K562 (cell line): ENCODE data around the gene RNU6-1.

Experiments
- CHD2 ChIP-seq: IDR thresholded peaks from 2 replicates; pipeline ENCODE4 v1.6.1; 2011; ENCODE audit warnings: low read depth, low read length
- CREB1 ChIP-seq, 2 experiments: sonication (generic) in 1 of 2; formaldehyde crosslinking in 1 of 2; IDR thresholded peaks; 2 replicates each; pipeline versions ENCODE4 v1.6.1 to v1.8.0; 2012 to 2022; ENCODE audit warnings: inconsistent platforms in 1 of 2, mild to moderate bottlenecking in 1 of 2, missing genetic modification reagents in 1 of 2, moderate library complexity in 1 of 2
- CTCF ChIP-seq, 3 experiments: IDR thresholded peaks in 2 of 3; conservative IDR thresholded peaks in 1 of 3; 2 replicates each; pipeline ENCODE4 v1.5.1; 2011 to 2012; ENCODE audit warnings: low read length in 3 of 3, mild to moderate bottlenecking in 3 of 3, control low read depth in 2 of 3, improper control_type of control experiment in 1 of 3, inconsistent platforms in 1 of 3, low read depth in 1 of 3, mixed read lengths in 1 of 3, moderate library complexity in 1 of 3; ENCODE audit not compliant: insufficient read depth in 2 of 3
- EGR1 ChIP-seq: fragments of 450-650 bp; conservative IDR thresholded peaks from 2 replicates; pipeline ENCODE4 v1.6.1; 2017; ENCODE audit warnings: mild to moderate bottlenecking
- ELK1 ChIP-seq: sonication (generic); formaldehyde crosslinking; IDR thresholded peaks from 2 replicates; pipeline ENCODE4 v1.8.1; 2022; ENCODE audit warnings: missing genetic modification reagents
- GTF2F1 ChIP-seq: IDR thresholded peaks from 2 replicates; pipeline ENCODE4 v1.6.1; 2011; ENCODE audit warnings: low read depth, low read length, improper control_type of control experiment
- JUND ChIP-seq, 2 experiments: IDR thresholded peaks; 2 replicates in 1 of 2; 3 replicates in 1 of 2; pipeline ENCODE4 v1.6.1; 2011; ENCODE audit warnings: borderline replicate concordance in 2 of 2, low read depth in 2 of 2, low read length in 2 of 2, improper control_type of control experiment in 1 of 2, missing biosample characterization in 1 of 2, missing genetic modification characterization in 1 of 2, missing genetic modification reagents in 1 of 2
- MYNN ChIP-seq, 2 experiments: sonication (generic); formaldehyde crosslinking in 1 of 2; IDR thresholded peaks; 2 replicates each; pipeline versions ENCODE4 v1.5.0 to v1.6.1; 2016 to 2020; ENCODE audit warnings: antibody characterized with exemption in 1 of 2, missing genetic modification reagents in 1 of 2
- RBM39 ChIP-seq: fragments of 200-400 bp; formaldehyde crosslinking; optimal IDR thresholded peaks from 2 replicates; pipeline ENCODE3; 2018; ENCODE audit warnings: low read depth, low read length
- TCF15 ChIP-seq: fragments of 250-450 bp; sonication (Bioruptor Pico); IDR thresholded peaks from 2 replicates; pipeline ENCODE4 v1.8.0; 2022; ENCODE audit warnings: moderate library complexity, mild to moderate bottlenecking, inconsistent platforms
- ZNF143 ChIP-seq: sonication (generic); formaldehyde crosslinking; IDR thresholded peaks from 2 replicates; pipeline ENCODE4 v1.9.0; 2022; ENCODE audit warnings: mild to moderate bottlenecking, missing genetic modification reagents
- ZNF384 ChIP-seq: IDR thresholded peaks from 2 replicates; pipeline ENCODE4 v1.6.1; 2012; ENCODE audit warnings: low read depth, low read length, improper control_type of control experiment
- ZNF449 ChIP-seq: fragments of 250-450 bp; sonication (Bioruptor Pico); IDR thresholded peaks from 2 replicates; pipeline ENCODE4 v1.8.0; 2022; ENCODE audit warnings: moderate library complexity, mild to moderate bottlenecking, inconsistent platforms
- TF ChIP-seq, protein P1 (sequence below): sonication (generic); formaldehyde crosslinking; IDR thresholded peaks from 2 replicates; pipeline ENCODE4 v1.8.1; 2023; ENCODE audit warnings: mild to moderate bottlenecking, missing genetic modification reagents

DNA sequence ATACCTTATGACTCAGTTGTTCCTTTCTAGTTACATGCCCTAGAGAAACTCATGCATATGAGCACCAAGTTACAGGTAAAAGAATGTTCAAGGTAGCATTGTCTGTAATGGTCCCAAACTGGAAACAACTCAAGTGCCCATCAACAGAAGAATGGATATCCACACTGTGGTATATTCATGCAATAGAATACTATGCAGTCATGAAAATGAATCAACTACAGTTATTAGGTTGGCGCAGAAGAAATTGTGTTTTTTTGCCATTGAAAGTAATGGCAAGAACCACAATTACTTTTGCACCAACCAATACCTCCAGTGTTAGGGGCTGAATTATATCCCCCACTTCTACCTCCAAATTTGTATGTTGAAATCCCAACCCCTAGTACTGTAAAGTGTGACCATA lies 9.7 kb upstream of the RNU6-1 start:
- TF ChIP-seq CHD2 = no peak
- TF ChIP-seq TCF15 (CRISPR knock-in tag) = no peak
- no peak for TF ChIP-seq CTCF (IDR thresholded peaks at IDR 0.05 in 2 of 3, conservative IDR thresholded peaks at IDR 0.05 in 1 of 3; ENCODE audit: insufficient read depth in 2 of 3, low read depth in 1 of 3, low read length in 3 of 3)
- no peak for TF ChIP-seq RBM39
- no peak for TF ChIP-seq MYNN (IDR thresholded peaks at IDR 0.05)
- no peak for TF ChIP-seq MYNN (CRISPR knock-in tag; IDR thresholded peaks at IDR 0.05)
- no peak for TF ChIP-seq ZNF384
- TF ChIP-seq ZNF449 (CRISPR knock-in tag) = no peak
- no peak for TF ChIP-seq GTF2F1
- TF ChIP-seq CREB1 (IDR thresholded peaks at IDR 0.05) = no peak
- no peak for TF ChIP-seq CREB1 (CRISPR knock-in tag; IDR thresholded peaks at IDR 0.05)
- no peak for TF ChIP-seq ELK1 (CRISPR knock-in tag)
- TF ChIP-seq EGR1 = no peak
- TF ChIP-seq, protein P1, sequence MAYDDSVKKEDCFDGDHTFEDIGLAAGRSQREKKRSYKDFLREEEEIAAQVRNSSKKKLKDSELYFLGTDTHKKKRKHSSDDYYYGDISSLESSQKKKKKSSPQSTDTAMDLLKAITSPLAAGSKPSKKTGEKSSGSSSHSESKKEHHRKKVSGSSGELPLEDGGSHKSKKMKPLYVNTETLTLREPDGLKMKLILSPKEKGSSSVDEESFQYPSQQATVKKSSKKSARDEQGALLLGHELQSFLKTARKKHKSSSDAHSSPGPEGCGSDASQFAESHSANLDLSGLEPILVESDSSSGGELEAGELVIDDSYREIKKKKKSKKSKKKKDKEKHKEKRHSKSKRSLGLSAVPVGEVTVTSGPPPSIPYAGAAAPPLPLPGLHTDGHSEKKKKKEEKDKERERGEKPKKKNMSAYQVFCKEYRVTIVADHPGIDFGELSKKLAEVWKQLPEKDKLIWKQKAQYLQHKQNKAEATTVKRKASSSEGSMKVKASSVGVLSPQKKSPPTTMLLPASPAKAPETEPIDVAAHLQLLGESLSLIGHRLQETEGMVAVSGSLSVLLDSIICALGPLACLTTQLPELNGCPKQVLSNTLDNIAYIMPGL (CRISPR knock-in tag) = no peak
- no peak for TF ChIP-seq JUND (IDR thresholded peaks at IDR 0.05; ENCODE audit: borderline replicate concordance, low read depth, low read length)
- TF ChIP-seq JUND (tag; IDR thresholded peaks at IDR 0.05; ENCODE audit: borderline replicate concordance, low read depth, low read length) = no peak
- no peak for TF ChIP-seq ZNF143 (CRISPR knock-in tag)
